Stimulated activated CD4-positive, alpha-beta T cell treated with anti-CD3 and anti-CD28 coated beads, Interleukin-4, amount 100 ng/mL, for 1 hour (primary cell): ENCODE results near the gene JMJD4.

Source experiments
- DNase-seq: peaks from one replicate; pipeline ENCODE4 v3.0.0-alpha.2; 2020

JMJD4 gene

GRCh38 chr1:227749225-227749624 lies 14.1 kb upstream of the JMJD4 start:
- DNase-seq: no peak

DNA sequence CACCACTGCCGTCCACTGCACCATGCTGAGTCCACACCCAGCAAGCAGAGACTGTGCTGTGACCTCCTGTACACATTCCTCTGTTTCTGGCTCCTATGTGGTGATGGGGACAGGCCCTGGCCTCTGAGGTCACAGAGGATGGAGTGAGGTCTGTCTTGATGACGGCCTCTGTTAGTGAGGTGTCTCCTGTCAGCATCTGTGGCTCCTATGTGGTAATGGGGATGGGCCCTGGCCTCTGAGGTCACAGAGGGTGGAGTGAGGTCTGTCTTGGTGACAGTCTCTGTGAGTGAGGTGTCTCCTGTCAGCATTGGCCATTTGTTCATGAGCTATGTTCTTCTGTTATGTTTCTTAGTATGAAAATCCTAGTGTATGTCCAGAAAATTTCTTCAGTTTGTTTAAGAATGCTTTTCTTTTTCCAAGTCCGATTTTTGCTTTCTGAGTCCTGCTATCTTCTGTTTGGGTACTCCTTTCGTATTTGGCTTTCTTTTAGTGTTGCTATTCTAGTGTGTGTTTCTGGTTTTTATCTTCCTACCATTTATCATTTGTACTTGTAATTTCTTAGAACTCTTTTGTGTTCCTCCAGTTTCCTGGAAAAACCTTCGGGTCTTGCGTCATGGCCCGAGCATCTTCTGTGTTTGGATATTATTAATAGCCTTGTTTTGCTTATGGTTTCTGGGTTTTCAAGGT lies 13.5 kb upstream of the JMJD4 start:
- no peak for DNase-seq

- no peak for DNase-seq
These were observed 12.9 kb upstream of the JMJD4 start for GRCh38 chr1:227747948-227748495.

DNA sequence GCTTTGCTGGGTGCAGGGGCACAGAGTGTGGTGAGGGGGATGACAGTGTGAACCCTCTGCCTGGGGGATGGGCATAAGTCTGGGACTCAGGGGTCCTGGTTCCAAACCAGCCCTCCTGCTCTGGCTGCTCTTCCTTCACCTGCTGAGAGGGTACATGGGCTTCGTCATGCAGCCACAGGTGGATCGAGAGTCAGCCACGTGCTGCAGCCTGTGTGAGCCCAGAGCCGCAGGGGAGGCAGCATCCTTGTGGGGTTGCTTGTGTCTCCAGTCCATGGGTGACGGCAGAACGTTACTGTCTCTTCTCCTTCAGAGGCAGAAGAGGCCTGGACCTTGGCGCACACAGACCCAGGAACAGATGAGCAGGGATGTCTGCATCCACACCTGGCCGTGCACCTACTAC lies 12.3 kb upstream of the JMJD4 start:
- DNase-seq: no peak

- no peak for DNase-seq
These were observed 11.6 kb upstream of the JMJD4 start for GRCh38 chr1:227746676-227747075.

- DNase-seq: no peak
These were observed 10.6 kb upstream of the JMJD4 start for GRCh38 chr1:227745568-227746265.

DNA sequence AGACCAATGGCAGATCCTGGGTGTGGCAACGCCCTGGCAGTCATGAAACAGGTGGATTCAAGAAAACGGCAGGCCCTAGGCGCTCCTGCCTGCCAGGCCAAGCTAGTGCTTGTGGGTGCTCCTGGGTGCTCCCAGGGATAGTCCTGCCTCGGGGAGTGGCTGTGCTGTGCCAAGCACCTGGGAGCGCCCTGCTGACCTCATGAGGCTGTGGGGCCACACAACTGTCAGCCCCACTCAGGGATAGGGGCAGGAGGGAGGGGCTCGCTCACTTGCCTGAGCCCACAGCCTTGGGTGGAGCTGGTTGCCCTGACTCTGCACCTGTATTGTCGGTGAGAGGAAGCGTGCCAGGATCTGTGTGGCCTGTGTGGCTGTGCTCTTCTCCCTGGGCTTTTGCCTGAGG lies 9.6 kb upstream of the JMJD4 start:
- no peak for DNase-seq

GRCh38 chr1:227742738-227743715 lies 7.9 kb upstream of the JMJD4 start:
- DNase-seq: no peak

DNA sequence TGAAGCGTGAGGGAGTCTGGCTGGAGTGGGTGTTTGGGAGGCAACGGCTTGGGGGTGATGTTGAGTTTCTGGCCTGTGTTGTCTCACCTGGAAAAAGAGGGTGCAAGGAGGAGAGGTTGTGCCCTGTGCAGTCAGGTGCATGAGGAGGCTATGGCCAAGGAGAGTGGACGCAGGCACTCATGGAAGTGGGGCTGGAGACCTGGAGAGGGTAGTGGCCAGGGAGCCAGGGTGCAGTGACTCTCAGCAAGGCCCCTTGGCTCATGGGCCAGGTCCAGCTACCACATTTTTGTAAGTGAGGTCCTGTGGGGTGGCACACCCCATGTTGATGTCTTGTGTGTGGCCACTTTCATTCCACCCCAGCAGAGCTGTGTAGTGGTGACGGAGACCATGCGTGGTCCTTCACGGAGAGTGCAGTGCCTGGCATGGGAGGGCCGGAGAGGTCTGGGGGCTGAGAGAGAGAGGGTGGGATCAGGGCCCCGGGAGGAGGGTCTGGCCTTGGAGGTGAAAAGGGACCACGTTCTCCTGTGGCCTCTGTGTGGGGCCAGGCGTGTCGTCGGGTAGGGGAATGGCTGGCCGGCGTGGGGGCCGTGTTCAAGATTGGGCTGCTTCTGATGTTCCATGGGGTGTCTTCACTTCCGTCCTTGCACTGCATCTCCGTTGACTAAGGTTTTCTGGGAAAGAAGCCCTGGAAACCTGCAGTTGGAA lies 6.2 kb upstream of the JMJD4 start:
- no peak for DNase-seq

- no peak for DNase-seq
These were observed 5.4 kb upstream of the JMJD4 start for GRCh38 chr1:227740401-227740960.

DNA sequence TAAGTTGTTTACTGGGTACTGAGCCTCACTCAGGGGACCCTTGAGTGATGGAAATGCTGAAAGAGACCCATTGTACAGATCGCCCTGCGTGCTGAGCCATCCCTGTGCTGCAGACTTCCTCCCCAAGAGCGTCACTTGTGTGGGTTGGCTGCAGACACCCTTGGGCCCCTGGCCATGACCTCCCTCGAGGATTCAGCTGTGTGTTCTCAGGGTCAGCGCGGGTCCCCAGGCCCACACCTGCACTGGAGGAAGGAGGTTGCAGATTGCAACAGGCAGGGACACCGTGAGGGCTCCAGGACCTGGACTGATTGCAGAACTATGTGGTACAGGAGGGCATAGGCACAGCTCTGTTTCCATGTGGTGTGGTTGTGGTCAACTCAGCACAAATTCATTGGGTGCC lies 4.5 kb upstream of the JMJD4 start:
- DNase-seq: no peak

GRCh38 chr1:227738820-227739219 lies 3.7 kb upstream of the JMJD4 start:
- no peak for DNase-seq

DNA sequence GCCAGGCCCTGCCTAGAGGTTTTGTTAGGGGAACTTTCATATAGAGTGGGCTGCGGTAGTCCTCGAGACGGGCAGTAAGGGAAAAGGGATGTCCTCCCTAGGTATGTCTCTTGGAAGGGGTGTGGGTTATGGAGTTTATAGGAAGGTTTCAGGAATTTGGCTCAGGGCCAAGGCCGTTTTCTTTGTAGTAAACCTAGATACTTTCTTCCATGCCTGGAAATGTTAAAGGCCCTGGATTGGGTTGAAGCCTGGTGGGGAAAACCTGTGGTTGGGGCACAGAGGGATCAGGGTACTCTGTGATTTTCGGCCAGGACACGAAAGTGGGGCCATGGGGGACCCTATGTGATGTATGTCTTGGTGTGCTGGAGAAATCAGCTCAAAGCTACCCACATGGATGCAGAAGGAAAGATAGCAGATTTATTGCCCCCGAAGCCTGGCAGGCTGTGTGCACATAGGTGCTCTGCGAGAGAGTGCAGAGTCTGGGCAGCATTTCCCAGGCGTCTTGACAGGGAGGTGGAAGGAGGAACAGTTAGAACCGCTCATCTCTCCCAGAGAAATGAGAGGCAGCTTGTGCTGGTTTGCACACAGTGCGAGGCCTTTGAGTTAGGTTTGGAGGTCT lies 1.8 kb upstream of the JMJD4 start:
- no peak for DNase-seq

DNA sequence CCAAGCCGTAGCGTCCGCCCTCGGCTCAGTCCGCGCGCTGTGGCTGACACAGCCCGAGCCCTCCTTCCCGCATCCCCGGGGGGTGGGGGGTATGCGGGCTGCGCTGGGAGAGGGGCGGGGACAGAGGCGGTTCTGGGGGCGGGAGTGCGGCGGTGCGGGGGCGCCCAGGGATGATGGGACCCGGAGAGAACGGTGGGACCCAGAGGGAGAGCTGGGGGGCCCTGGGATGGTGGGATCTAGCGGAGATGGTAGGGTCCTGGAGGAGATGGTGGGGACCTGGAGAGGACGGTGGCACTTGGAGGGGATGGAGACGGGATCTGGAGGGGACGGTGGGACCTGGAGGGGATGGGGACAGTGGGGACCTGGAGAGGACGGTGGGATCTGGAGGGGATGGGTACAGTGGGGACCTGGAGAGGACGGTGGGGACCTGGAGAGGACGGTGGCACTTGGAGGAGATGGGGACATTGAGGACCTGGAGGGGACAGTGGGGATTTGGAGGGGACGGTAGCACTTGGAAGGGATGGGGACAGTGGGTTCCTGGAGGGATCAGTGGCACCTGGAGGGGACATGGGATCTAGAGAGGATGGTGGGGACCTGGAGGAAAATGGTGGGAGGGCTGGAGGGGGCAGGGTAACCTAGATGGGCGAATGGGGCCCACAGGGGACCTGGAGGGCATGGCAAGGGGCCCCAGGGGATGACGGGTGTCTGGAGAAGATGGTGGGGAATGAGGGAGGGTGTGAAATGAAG lies 610 bp upstream of the JMJD4 start:
- DNase-seq: no peak

GRCh38 chr1:227734546-227734855 lies 601 bp downstream of the JMJD4 start:
- no peak for DNase-seq

DNA sequence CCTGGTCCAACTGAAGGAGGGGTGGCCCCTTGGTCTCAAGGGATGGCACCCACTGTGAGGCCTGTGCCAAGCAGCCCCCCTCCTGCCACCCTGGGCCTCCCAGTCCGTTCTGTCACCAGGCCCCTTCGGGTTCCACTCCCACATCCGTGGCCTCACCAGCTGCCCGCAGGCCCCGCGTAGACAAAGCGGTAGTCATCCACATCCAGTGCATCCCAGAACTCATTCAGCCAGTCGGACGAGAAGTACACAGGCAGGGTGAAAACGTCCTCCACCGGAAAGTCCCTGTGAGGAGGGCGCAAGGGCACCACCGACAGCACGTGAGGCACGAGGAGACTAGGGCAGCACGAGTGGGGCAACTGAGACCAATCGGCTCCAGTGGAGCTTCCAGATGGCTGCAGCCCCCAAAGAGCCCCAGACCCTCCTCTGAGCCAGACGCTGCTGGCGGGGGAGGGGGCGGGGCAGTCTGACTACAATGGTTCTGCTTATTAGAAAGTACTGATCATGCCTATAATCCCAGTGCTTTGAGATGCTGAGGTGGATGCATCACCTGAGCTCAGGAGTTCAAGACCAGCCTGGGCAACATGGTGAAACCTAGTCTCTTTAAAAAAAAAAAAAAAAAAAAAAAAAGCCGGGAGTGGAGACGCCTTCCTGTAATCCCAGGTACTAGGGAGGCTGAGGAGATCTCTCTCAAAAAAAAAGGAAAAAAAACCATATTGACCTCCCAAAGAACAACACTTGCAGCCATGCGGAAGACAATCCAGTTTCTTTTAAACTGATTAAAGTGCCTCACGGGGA lies 1.2 kb downstream of the JMJD4 start:
- no peak for DNase-seq

DNA sequence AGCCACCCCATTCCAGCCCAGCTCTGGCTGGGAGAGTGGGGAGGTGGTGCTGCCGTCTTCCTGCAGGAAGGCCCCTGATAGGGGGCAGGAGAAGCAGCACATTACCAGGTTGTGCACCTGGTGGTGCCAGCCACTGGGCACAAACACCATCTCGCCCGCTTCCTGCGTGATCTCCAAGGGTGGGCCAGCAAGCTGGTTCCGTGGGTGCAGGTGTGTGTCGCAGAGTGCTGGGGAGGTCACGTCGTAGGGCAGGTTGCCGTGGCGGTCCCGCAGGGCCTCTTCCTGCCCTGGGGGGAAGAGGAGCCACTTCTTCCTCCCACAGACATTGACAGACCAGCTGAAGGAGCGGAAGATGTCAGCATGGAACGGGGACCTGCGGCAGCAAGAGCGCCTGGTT lies 1.8 kb downstream of the JMJD4 start:
- no peak for DNase-seq

GRCh38 chr1:227732586-227733308 lies 2.4 kb downstream of the JMJD4 start:
- no peak for DNase-seq

GRCh38 chr1:227731696-227732585 lies 3.2 kb downstream of the JMJD4 start:
- no peak for DNase-seq
